Osteocyte (in vitro differentiated cells): ENCODE results near the gene SHISA5. TPM values are rescaled to one million over a fixed set of nuclear protein-coding genes. Genes with fewer than 3 reads are reported as not detected.

Experiments
- DNase-seq: peaks from one replicate; pipeline ENCODE4 v3.0.0; 2021; ENCODE audit warnings: mixed read lengths; ENCODE audit not compliant: unreplicated experiment; ENCODE audit errors: extremely low spot score
- H3K27ac Mint-ChIP-seq: one replicate; pipeline ENCODE4 v1.8.0; 2021; ENCODE audit warnings: mild to moderate bottlenecking, mixed read lengths; ENCODE audit not compliant: unreplicated experiment
- H3K27me3 Mint-ChIP-seq: one replicate; pipeline ENCODE4 v1.8.0; 2021; ENCODE audit warnings: mixed read lengths; ENCODE audit not compliant: unreplicated experiment
- H3K36me3 Mint-ChIP-seq: one replicate; pipeline ENCODE4 v1.8.0; 2021; ENCODE audit warnings: mixed read lengths; ENCODE audit not compliant: unreplicated experiment
- H3K4me1 Mint-ChIP-seq: one replicate; pipeline ENCODE4 v1.8.0; 2021; ENCODE audit warnings: mixed read lengths; ENCODE audit not compliant: unreplicated experiment
- H3K4me3 Mint-ChIP-seq: one replicate; pipeline ENCODE4 v1.8.0; 2021; ENCODE audit warnings: mild to moderate bottlenecking, moderate library complexity, mixed read lengths; ENCODE audit not compliant: unreplicated experiment
- H3K9me3 Mint-ChIP-seq: one replicate; pipeline ENCODE4 v1.8.0; 2021; ENCODE audit warnings: mixed read lengths; ENCODE audit not compliant: unreplicated experiment
- CTCF ChIP-seq: fragments of 200-600 bp; sonication (generic); IDR thresholded peaks from 2 replicates; pipeline ENCODE4 v1.5.0; 2021; ENCODE audit warnings: antibody characterized with exemption, mild to moderate bottlenecking, moderate library complexity
- total RNA-seq: library from RNA; stranded (reverse); gene quantifications from 2 replicates; pipeline ENCODE4 v1.2.1, GENCODE V29; 2021

Gene SHISA5
- total RNA-seq, 1 donor from 2014 or later, result 203 TPM

GRCh38 chr3:48548729-48549705 lies 45.0 kb upstream of the SHISA5 start:
- TF ChIP-seq CTCF, result peak; percentile 94
- Mint-ChIP-seq H3K4me1 (peaks cover 3% of the 10 kb centered on the region), H3K36me3 (peaks cover 2% of the 10 kb centered on the region), H3K4me3 (no peak overlapping the region), H3K27me3 (no peaks in the 10 kb centered on the region), H3K9me3 (no peaks in the 10 kb centered on the region), H3K27ac (peak overlapping the region; percentile 82)
- DNase-seq, result peak; percentile 93

GRCh38 chr3:48548126-48548525 lies 44.2 kb upstream of the SHISA5 start:
- Mint-ChIP-seq H3K4me3 (no peak overlapping the region), H3K27me3 (no peaks in the 10 kb centered on the region), H3K27ac (no peak overlapping the region), H3K36me3 (peaks cover 2% of the 10 kb centered on the region), H3K4me1 (peaks cover 7% of the 10 kb centered on the region), H3K9me3 (no peaks in the 10 kb centered on the region)
- no peak for DNase-seq
- no peak for TF ChIP-seq CTCF

GRCh38 chr3:48546203-48546829 lies 42.3 kb upstream of the SHISA5 start:
- Mint-ChIP-seq H3K4me3 (no peak overlapping the region), H3K36me3 (peaks cover 4% of the 10 kb centered on the region), H3K4me1 (peaks cover 9% of the 10 kb centered on the region)

GRCh38 chr3:48544141-48544540 lies 40.2 kb upstream of the SHISA5 start:
- peaks cover 4% of the 10 kb centered on the region for H3K36me3 Mint-ChIP-seq
- no peak overlapping the region for H3K27ac Mint-ChIP-seq
- H3K4me3 Mint-ChIP-seq, result no peak overlapping the region
- H3K4me1 Mint-ChIP-seq, result peaks cover 9% of the 10 kb centered on the region
- DNase-seq, result no peak
- H3K9me3 Mint-ChIP-seq, result no peaks in the 10 kb centered on the region
- TF ChIP-seq CTCF, result no peak
- H3K27me3 Mint-ChIP-seq, result no peaks in the 10 kb centered on the region

More at GRCh38 chr3:48546203-48546829, 42.3 kb upstream of the SHISA5 start:
- Mint-ChIP-seq H3K27ac (no peak overlapping the region), H3K9me3 (no peaks in the 10 kb centered on the region), H3K27me3 (no peaks in the 10 kb centered on the region)
- TF ChIP-seq CTCF, result no peak
- DNase-seq, result no peak
